ENCODE measurements around the gene TBXT. TPM values are rescaled to one million over a fixed set of nuclear protein-coding genes. Genes with fewer than 3 reads are reported as not detected.

Gene TBXT
- total and polyA plus RNA-seq, 9 donors: not detected

- intact Hi-C loops (cut with DNase I): no loop called here
- no peak overlapping the region for H3K27ac ChIP-seq
- no peaks in the 10 kb centered on the region for H3K27me3 ChIP-seq
- TF ChIP-seq EP300 (IDR thresholded peaks at IDR 0.05) (no peak), POLR2A (IDR thresholded peaks at IDR 0.05) (no peak)
- TF ChIP-seq, protein P1, sequence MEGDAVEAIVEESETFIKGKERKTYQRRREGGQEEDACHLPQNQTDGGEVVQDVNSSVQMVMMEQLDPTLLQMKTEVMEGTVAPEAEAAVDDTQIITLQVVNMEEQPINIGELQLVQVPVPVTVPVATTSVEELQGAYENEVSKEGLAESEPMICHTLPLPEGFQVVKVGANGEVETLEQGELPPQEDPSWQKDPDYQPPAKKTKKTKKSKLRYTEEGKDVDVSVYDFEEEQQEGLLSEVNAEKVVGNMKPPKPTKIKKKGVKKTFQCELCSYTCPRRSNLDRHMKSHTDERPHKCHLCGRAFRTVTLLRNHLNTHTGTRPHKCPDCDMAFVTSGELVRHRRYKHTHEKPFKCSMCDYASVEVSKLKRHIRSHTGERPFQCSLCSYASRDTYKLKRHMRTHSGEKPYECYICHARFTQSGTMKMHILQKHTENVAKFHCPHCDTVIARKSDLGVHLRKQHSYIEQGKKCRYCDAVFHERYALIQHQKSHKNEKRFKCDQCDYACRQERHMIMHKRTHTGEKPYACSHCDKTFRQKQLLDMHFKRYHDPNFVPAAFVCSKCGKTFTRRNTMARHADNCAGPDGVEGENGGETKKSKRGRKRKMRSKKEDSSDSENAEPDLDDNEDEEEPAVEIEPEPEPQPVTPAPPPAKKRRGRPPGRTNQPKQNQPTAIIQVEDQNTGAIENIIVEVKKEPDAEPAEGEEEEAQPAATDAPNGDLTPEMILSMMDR (IDR thresholded peaks at IDR 0.05): no peak
- H3K36me3 ChIP-seq: no peaks in the 10 kb centered on the region
- no peaks in the 10 kb centered on the region for H3K4me1 ChIP-seq (ENCODE audit: insufficient read depth)
- no peak overlapping the region for H3K4me3 ChIP-seq
- DNase-seq: no peak
- WGBS, 3 donors: 52 to 63% (median 52%) methylated on average over 2 of the region's 2 CpGs
- H3K9me3 ChIP-seq: no peaks in the 10 kb centered on the region
Measured at GRCh38 chr6:166201878-166202277, 34.2 kb upstream of the TBXT start.

GRCh38 chr6:166197361-166197760 is 29.7 kb upstream of the TBXT start:
- Histone ChIP-seq H3K4me3 (no peak overlapping the region), H3K4me1 (ENCODE audit: insufficient read depth) (no peaks in the 10 kb centered on the region), H3K27ac (no peak overlapping the region), H3K9me3 (no peaks in the 10 kb centered on the region), H3K27me3 (no peaks in the 10 kb centered on the region), H3K36me3 (no peaks in the 10 kb centered on the region)
- TF ChIP-seq, protein P1 (IDR thresholded peaks at IDR 0.05): no peak
- no peak for TF ChIP-seq POLR2A (IDR thresholded peaks at IDR 0.05)
- no peak for TF ChIP-seq EP300 (IDR thresholded peaks at IDR 0.05)
- WGBS, 3 donors: 28 to 36% (median 33%) methylated on average over 5 of the region's 5 CpGs
- DNase-seq: no peak
- intact Hi-C loops (cut with DNase I): no loop called here

- Histone ChIP-seq H3K36me3 (no peaks in the 10 kb centered on the region), H3K27me3 (no peaks in the 10 kb centered on the region), H3K4me1 (ENCODE audit: insufficient read depth) (no peaks in the 10 kb centered on the region), H3K27ac (no peak overlapping the region), H3K9me3 (no peaks in the 10 kb centered on the region), H3K4me3 (no peak overlapping the region)
- intact Hi-C loops (cut with DNase I): no loop called here
- whole genome bisulfite sequencing, 3 donors: 64 to 71% (median 70%) methylated on average over 10 of the region's 10 CpGs
- TF ChIP-seq EP300 (IDR thresholded peaks at IDR 0.05) (no peak), POLR2A (IDR thresholded peaks at IDR 0.05) (no peak)
- TF ChIP-seq, protein P1 (IDR thresholded peaks at IDR 0.05): no peak
- no peak for DNase-seq
Measured at GRCh38 chr6:166195860-166196238, 28.2 kb upstream of the TBXT start.

- H3K27ac ChIP-seq: no peak overlapping the region
- TF ChIP-seq EP300 (IDR thresholded peaks at IDR 0.05) (no peak), POLR2A (IDR thresholded peaks at IDR 0.05) (no peak)
- TF ChIP-seq, protein P1 (IDR thresholded peaks at IDR 0.05): no peak
- no peaks in the 10 kb centered on the region for H3K27me3 ChIP-seq
- no peak for DNase-seq
- no peaks in the 10 kb centered on the region for H3K9me3 ChIP-seq
- intact Hi-C loops (cut with DNase I): no loop called here
- no peaks in the 10 kb centered on the region for H3K4me1 ChIP-seq (ENCODE audit: insufficient read depth)
- H3K4me3 ChIP-seq: no peak overlapping the region
- 23 to 32% (median 23%) methylated on average over 13 of the region's 13 CpGs for WGBS, 3 donors
- H3K36me3 ChIP-seq: no peaks in the 10 kb centered on the region
Measured at GRCh38 chr6:166194914-166195859, 27.5 kb upstream of the TBXT start.
